ENCODE data around the gene VARS2.
A peak's percentile ranks its signal among the peaks of the same experiment; 100 is the strongest.

VARS2 gene

DNA sequence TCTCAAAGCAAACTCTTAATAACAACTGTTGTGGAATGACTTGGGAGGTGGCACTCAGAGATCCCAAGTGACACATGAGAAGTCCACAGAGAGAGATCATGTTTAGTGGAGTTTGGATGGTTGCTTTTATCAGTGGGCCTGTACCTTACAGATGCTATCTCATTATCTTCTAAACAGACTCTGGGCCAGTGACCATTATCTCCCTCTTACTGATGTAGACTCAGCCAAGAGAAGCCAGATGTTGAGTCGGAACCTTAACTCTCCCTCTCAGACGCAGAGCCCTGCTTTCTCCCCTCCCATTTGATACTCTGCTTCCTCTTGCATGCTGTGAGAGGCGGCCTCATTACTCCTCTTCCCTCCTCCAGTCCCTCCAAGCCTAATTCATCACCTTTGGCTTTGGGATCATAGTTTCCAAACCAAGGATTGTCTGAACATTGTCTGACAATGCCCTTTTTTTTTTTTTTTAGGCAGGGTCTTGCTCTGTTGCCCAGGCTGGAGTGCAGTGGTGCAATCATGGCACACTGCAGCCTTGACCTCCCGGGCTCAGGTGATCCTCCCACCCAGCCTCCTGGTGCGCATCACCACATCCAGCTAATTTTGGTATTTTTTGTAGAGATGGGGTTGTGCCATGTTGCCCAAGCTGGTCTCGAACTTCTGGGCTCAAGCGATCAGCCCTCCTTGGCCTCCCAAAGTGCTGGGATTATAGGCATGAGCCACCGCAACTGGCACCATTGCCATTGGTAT lies 34.2 kb upstream of the VARS2 start:
- Histone ChIP-seq H3K9ac (ENCODE audit: low read depth, low read length) (no peak overlapping the region), H3K4me3 (ENCODE audit: low read length) (no peak overlapping the region), H3K9me3 (replicated peaks; ENCODE audit: low read length) (no peaks in the 10 kb centered on the region), H3K27me3 (ENCODE audit: control insufficient read depth, insufficient read depth, low read length) (no peaks in the 10 kb centered on the region), H3K36me3 (ENCODE audit: insufficient read depth, low read length) (no peaks in the 10 kb centered on the region), H3K4me2 (ENCODE audit: low read length) (no peak overlapping the region), H3K4me1 (ENCODE audit: control insufficient read depth, insufficient read depth, low read length) (peaks cover 42% of the 10 kb centered on the region)

DNA sequence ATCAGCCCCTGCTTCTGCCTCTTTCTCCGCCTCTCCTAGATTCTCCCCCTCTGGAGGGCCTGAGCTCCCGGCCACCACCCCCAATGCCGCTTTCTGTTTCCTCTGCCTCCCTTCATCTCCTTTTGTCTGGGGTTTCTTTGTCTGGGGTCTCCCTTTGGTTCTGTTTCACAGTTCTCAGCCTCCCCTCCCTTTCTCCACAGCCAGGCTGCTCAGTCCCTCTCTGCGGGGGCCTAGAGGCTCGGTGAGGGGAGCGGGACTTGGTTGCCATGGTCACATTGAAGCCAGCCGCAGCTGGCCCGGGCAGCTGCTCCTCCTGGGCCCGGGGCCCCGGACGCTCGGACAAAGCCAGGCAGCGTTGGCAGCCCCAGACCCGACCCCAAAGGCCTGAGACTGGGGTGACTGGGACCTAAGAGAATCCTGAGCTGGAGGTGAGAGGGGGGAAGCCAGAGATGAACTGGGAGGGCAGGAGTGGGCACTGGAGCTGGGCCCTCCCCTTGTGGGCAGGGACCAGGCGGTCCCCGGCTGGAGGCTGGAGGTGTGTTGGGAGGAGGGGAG lies 33.3 kb upstream of the VARS2 start:
- H3K36me3 ChIP-seq (ENCODE audit: insufficient read depth, low read length), result no peaks in the 10 kb centered on the region
- no peak overlapping the region for H3K9ac ChIP-seq (ENCODE audit: low read depth, low read length)
- H3K9me3 ChIP-seq (replicated peaks; ENCODE audit: low read length), result no peaks in the 10 kb centered on the region
- no peaks in the 10 kb centered on the region for H3K27me3 ChIP-seq (ENCODE audit: control insufficient read depth, insufficient read depth, low read length)
- no peak overlapping the region for H3K4me3 ChIP-seq (ENCODE audit: low read length)
- no peak overlapping the region for H3K4me2 ChIP-seq (ENCODE audit: low read length)
- peaks cover 47% of the 10 kb centered on the region for H3K4me1 ChIP-seq (ENCODE audit: control insufficient read depth, insufficient read depth, low read length)

DNA sequence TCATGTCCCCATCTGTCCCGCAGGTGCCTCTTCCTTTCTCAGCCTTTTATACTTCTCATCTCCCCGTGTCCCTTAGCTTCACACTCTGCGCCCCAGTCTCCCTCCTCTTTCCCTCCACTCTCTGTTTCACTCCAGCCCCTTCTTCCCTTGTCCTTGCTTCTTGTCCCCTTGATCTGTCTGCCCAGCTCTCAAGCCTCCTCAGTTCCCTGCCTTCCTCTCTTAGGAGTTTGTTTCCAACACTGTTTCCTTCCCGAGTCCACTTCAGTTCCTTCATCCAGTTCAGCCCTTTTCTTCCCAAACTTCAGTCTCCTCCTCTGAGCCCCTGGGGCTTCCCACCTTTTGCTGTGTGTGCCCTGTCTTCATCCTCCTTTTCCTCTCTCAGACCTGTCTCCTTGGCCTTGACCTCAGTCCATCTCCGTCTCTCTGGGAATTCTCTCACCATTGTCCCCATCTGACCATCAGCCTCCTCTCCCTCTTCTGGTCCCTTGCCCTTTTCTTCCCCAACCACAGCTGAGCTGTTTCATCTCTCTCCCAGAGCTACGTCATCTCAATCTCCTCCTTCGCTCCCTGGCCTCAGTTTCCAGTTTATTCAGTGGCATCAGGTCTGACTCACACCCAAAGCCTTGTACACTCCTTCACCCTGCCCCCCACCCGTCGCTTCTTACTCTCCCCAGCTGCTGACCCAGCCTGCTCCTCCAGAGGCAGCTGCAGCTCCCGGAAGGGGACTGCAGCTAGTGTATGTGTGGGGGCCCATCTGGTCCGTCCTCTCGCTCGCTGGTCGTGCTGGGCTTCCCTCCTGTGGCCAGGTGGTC lies 32.4 kb upstream of the VARS2 start:
- peak overlapping the region; percentile 22 for H3K9ac ChIP-seq (ENCODE audit: low read depth, low read length)
- no peaks in the 10 kb centered on the region for H3K36me3 ChIP-seq (ENCODE audit: insufficient read depth, low read length)
- peak overlapping the region; percentile 2 for H3K4me3 ChIP-seq (ENCODE audit: low read length)
- H3K4me1 ChIP-seq (ENCODE audit: control insufficient read depth, insufficient read depth, low read length), result peaks cover 47% of the 10 kb centered on the region
- H3K27me3 ChIP-seq (ENCODE audit: control insufficient read depth, insufficient read depth, low read length), result no peaks in the 10 kb centered on the region
- no peaks in the 10 kb centered on the region for H3K9me3 ChIP-seq (replicated peaks; ENCODE audit: low read length)
- peak overlapping the region; percentile 24 for H3K4me2 ChIP-seq (ENCODE audit: low read length)

DNA sequence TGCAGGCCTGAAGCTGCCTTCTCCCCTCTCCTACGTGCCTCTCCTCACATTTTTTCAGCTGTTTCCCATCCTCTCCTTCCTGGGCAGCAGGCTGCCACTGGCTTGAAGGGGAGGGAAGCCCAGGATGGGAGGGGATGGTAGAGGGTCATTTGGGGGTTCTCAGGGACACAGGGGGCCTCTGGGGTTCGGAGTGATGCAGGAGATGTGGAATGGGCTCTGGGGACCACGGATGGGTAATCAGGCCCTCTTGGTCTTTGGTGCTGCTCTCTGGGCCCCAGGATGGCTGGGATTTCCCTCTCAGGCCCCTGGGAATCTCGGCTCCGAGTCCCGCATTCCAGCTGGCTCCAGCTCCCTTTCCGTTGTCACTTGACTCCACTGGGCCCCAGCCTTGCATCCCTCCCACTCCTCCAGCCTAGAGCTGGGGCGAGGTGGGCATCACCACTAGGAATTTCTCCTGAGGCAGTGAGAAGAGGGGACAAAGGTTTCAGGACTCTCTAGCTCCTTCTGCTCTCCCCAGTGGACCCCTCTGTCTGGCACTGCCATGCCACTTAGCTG lies 31.8 kb upstream of the VARS2 start:
- no peaks in the 10 kb centered on the region for H3K36me3 ChIP-seq (ENCODE audit: insufficient read depth, low read length)
- H3K27me3 ChIP-seq (ENCODE audit: control insufficient read depth, insufficient read depth, low read length), result no peaks in the 10 kb centered on the region
- H3K9ac ChIP-seq (ENCODE audit: low read depth, low read length), result peak overlapping the region; percentile 22
- H3K9me3 ChIP-seq (replicated peaks; ENCODE audit: low read length), result no peaks in the 10 kb centered on the region
- H3K4me2 ChIP-seq (ENCODE audit: low read length), result peak overlapping the region; percentile 24
- H3K4me1 ChIP-seq (ENCODE audit: control insufficient read depth, insufficient read depth, low read length), result peaks cover 44% of the 10 kb centered on the region
- peak overlapping the region; percentile 2 for H3K4me3 ChIP-seq (ENCODE audit: low read length)

DNA sequence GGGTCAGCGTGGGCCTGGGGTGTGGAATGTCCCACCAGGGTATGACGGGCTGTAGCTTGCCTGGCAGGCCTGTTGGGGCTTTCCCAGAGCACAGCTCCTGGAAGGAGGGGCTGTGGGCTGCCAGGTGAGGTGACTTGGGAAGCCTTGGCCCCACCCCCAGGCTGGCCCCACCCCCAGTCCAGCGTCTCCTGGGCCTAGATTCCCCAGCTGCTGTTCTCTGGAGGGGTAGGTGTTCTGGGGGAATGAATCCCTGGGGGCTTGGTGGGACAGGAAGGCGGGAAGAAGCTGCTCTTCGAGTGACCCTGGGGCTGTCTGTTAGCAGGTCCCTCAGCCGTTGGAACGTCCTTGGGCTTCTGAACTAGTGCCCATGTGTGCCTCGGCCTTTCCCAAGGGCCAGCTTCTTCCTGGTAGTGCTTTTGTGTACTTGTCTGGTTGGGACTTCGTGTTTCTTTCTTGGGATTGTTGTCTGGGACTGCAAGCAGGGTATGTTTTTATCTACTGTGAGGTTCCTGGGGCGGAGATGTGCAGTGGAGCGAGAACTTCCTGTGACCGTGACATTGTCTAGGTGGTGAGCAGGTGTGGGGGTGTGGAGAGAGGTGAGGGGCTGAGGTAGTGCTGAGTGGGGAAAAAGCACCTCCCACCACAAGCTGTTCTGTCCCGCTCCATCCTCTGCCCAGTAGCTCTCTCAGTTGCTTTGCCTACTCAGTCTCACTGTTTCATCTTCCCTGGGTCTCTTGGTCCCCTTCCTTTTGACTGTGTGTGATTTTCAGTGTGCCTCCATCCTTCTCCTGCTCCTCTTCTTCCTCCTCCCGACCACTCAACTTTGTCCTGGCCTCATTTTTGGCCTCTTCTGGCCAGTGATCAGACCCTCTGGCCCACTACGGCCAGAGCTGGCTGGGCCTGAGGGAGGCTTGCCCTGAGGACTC lies 31.0 kb upstream of the VARS2 start:
- no peaks in the 10 kb centered on the region for H3K27me3 ChIP-seq (ENCODE audit: control insufficient read depth, insufficient read depth, low read length)
- no peak overlapping the region for H3K4me3 ChIP-seq (ENCODE audit: low read length)
- no peak overlapping the region for H3K9ac ChIP-seq (ENCODE audit: low read depth, low read length)
- no peaks in the 10 kb centered on the region for H3K36me3 ChIP-seq (ENCODE audit: insufficient read depth, low read length)
- peak overlapping the region; percentile 24 for H3K4me2 ChIP-seq (ENCODE audit: low read length)
- H3K4me1 ChIP-seq (ENCODE audit: control insufficient read depth, insufficient read depth, low read length), result peaks cover 42% of the 10 kb centered on the region
- H3K9me3 ChIP-seq (replicated peaks; ENCODE audit: low read length), result no peaks in the 10 kb centered on the region

GRCh38 chr6:30883685-30884520 lies 30.1 kb upstream of the VARS2 start, which contains the start of gene DDR1:
Gene DDR1, plus strand, starts transcription at chr6:30884519. Its CDS starts 4,211 bp downstream, at chr6:30888730.
- H3K4me1 ChIP-seq (ENCODE audit: control insufficient read depth, insufficient read depth, low read length), result peaks cover 50% of the 10 kb centered on the region
- H3K9ac ChIP-seq (ENCODE audit: low read depth, low read length), result peak within 1 kb of the TSS; percentile 80

GRCh38 chr6:30884521-30885480 lies 29.2 kb upstream of the VARS2 start:
- Histone ChIP-seq H3K4me3 (ENCODE audit: low read length) (peak overlapping the region; percentile 80), H3K36me3 (ENCODE audit: insufficient read depth, low read length) (no peaks in the 10 kb centered on the region)

More at GRCh38 chr6:30883685-30884520, 30.1 kb upstream of the VARS2 start, which contains the start of gene DDR1:
- Histone ChIP-seq H3K4me2 (ENCODE audit: low read length) (peak within 1 kb of the TSS; percentile 90), H3K4me3 (ENCODE audit: low read length) (peak within 1 kb of the TSS; percentile 80), H3K27me3 (ENCODE audit: control insufficient read depth, insufficient read depth, low read length) (no peaks in the 10 kb centered on the region), H3K36me3 (ENCODE audit: insufficient read depth, low read length) (no peaks in the 10 kb centered on the region), H3K9me3 (replicated peaks; ENCODE audit: low read length) (no peaks in the 10 kb centered on the region)

DNA sequence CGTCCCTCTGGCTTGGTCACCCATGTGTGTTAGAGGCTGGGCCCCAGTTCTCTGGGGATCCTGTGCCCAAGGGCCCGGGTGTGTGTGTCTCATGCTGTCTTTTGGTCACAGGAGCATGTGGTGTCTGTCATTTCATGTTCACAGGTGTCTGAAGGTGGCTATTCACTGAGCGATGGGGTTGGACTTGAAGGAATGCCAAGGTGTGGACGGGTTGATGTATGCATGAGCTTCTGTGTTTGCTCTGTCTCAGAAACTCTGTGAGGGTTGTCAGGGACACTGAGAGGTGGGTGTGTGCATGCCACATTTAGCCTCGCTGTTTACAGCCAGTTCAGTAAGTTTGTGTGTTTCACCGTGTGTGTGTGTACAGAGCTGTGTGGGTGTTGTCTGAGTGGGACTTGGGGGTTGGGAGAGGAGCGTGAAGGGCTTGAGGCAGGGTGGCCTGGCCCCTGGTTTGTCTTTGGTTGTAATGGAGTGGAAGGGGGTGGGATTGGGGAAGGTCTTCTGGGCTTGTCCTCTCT lies 28.5 kb upstream of the VARS2 start:
- peak overlapping the region; percentile 80 for H3K4me3 ChIP-seq (ENCODE audit: low read length)
- peaks cover 51% of the 10 kb centered on the region for H3K4me1 ChIP-seq (ENCODE audit: control insufficient read depth, insufficient read depth, low read length)
- H3K9me3 ChIP-seq (replicated peaks; ENCODE audit: low read length), result no peaks in the 10 kb centered on the region
- H3K4me2 ChIP-seq (ENCODE audit: low read length), result peak overlapping the region; percentile 90
- H3K9ac ChIP-seq (ENCODE audit: low read depth, low read length), result peak overlapping the region; percentile 80
- peaks cover under 1% of the 10 kb centered on the region for H3K36me3 ChIP-seq (ENCODE audit: insufficient read depth, low read length)
- H3K27me3 ChIP-seq (ENCODE audit: control insufficient read depth, insufficient read depth, low read length), result no peaks in the 10 kb centered on the region

More at GRCh38 chr6:30884521-30885480, 29.2 kb upstream of the VARS2 start:
- Histone ChIP-seq H3K4me1 (ENCODE audit: control insufficient read depth, insufficient read depth, low read length) (peaks cover 51% of the 10 kb centered on the region), H3K27me3 (ENCODE audit: control insufficient read depth, insufficient read depth, low read length) (no peaks in the 10 kb centered on the region), H3K9ac (ENCODE audit: low read depth, low read length) (peak overlapping the region; percentile 80), H3K9me3 (replicated peaks; ENCODE audit: low read length) (no peaks in the 10 kb centered on the region), H3K4me2 (ENCODE audit: low read length) (peak overlapping the region; percentile 90)
